OCI-LY1 (cell line): ENCODE data around the gene LAMTOR5.

Experiments used
- H2AFZ ChIP-seq: fragments of 200-600 bp; sonication (generic), shearing (Covaris generic); 2 replicates; pipeline ENCODE4 v1.6.0; 2014; ENCODE audit warnings: antibody characterized with exemption, mild to moderate bottlenecking, low read length
- H3F3A ChIP-seq: fragments of 200-600 bp; sonication (generic), shearing (Covaris generic); 2 replicates; pipeline ENCODE4 v1.6.0; 2014; ENCODE audit warnings: mild to moderate bottlenecking, antibody characterized with exemption, low read length, moderate library complexity; ENCODE audit not compliant: insufficient read depth
- H3K27ac ChIP-seq: fragments of 200-600 bp; sonication (generic); 2 replicates; pipeline ENCODE4 v1.5.1; 2014; ENCODE audit warnings: low read length, mixed run types, mild to moderate bottlenecking, low read depth; ENCODE audit not compliant: poor library complexity, severe bottlenecking
- H3K27me3 ChIP-seq: fragments of 200-600 bp; sonication (generic); 2 replicates; pipeline ENCODE4 v1.6.0; 2014; ENCODE audit warnings: antibody characterized with exemption, mild to moderate bottlenecking, low read length, moderate library complexity; ENCODE audit not compliant: insufficient read depth
- H3K36me3 ChIP-seq: fragments of 200-600 bp; sonication (generic); 2 replicates; pipeline ENCODE4 v1.6.1; 2014; ENCODE audit warnings: mild to moderate bottlenecking, antibody characterized with exemption, low read length, moderate library complexity, mixed read lengths; ENCODE audit not compliant: insufficient read depth
- H3K4me1 ChIP-seq: fragments of 200-600 bp; sonication (generic); 2 replicates; pipeline ENCODE4 v1.5.1; 2014; ENCODE audit warnings: mild to moderate bottlenecking, low read length, moderate library complexity; ENCODE audit not compliant: insufficient read depth, severe bottlenecking
- H3K4me2 ChIP-seq: fragments of 200-600 bp; sonication (generic), shearing (Covaris generic); 2 replicates; pipeline ENCODE4 v1.6.1; 2014; ENCODE audit warnings: low read length
- H3K4me3 ChIP-seq: fragments of 200-600 bp; sonication (generic); 2 replicates; pipeline ENCODE4 v1.5.1; 2014; ENCODE audit warnings: low read length, low read depth, mild to moderate bottlenecking, mixed read lengths; ENCODE audit not compliant: poor library complexity, severe bottlenecking
- H3K79me2 ChIP-seq: fragments of 200-600 bp; shearing (Covaris generic); 2 replicates; pipeline ENCODE4 v1.6.1; 2016; ENCODE audit warnings: mixed run types, low read length, mixed read lengths; ENCODE audit not compliant: insufficient read depth
- H3K9ac ChIP-seq: fragments of 200-600 bp; sonication (generic), shearing (Covaris generic); 2 replicates; pipeline ENCODE4 v1.6.1; 2014; ENCODE audit warnings: mild to moderate bottlenecking, low read length, mixed read lengths
- H3K9me2 ChIP-seq: fragments of 200-600 bp; sonication (generic), shearing (Covaris generic); 2 replicates; pipeline ENCODE4 v1.6.1; 2014; ENCODE audit warnings: low read depth, mild to moderate bottlenecking, low read length, mixed read lengths
- H3K9me3 ChIP-seq: fragments of 200-600 bp; shearing (Covaris generic); 2 replicates; pipeline ENCODE4 v1.6.1; 2014; ENCODE audit warnings: low read length, mixed read lengths
- H4K20me1 ChIP-seq: fragments of 200-600 bp; sonication (generic), shearing (Covaris generic); 2 replicates; pipeline ENCODE4 v1.6.0; 2016; ENCODE audit warnings: mild to moderate bottlenecking, low read length; ENCODE audit not compliant: insufficient read depth
- EZH2 ChIP-seq: fragments of 200-600 bp; sonication (generic), shearing (Covaris generic); IDR thresholded peaks from 2 replicates; pipeline ENCODE4 v1.8.0; 2017; ENCODE audit warnings: borderline replicate concordance, mixed run types, mild to moderate bottlenecking, antibody characterized with exemption, low read length, moderate library complexity, mixed read lengths
- TF ChIP-seq, protein P1 (sequence below): fragments of 200-600 bp; sonication (generic), shearing (Covaris generic); IDR thresholded peaks from 2 replicates; pipeline ENCODE4 v1.5.1; 2017; ENCODE audit warnings: mild to moderate bottlenecking, antibody characterized with exemption, low read length, moderate library complexity, mixed read lengths

LAMTOR5 gene

GRCh38 chr1:110412576-110412975 lies 5.1 kb upstream of the LAMTOR5 start:
- no peaks in the 10 kb centered on the region for H3K9me3 ChIP-seq
- H3K4me2 ChIP-seq: no peak overlapping the region
- H3K4me1 ChIP-seq: peaks cover 18% of the 10 kb centered on the region
- H3K9ac ChIP-seq: no peak overlapping the region
- no peaks in the 10 kb centered on the region for H3F3A ChIP-seq
- H3K9me2 ChIP-seq: no peaks in the 10 kb centered on the region
- H4K20me1 ChIP-seq: no peaks in the 10 kb centered on the region
- no peak for TF ChIP-seq EZH2
- TF ChIP-seq, protein P1, sequence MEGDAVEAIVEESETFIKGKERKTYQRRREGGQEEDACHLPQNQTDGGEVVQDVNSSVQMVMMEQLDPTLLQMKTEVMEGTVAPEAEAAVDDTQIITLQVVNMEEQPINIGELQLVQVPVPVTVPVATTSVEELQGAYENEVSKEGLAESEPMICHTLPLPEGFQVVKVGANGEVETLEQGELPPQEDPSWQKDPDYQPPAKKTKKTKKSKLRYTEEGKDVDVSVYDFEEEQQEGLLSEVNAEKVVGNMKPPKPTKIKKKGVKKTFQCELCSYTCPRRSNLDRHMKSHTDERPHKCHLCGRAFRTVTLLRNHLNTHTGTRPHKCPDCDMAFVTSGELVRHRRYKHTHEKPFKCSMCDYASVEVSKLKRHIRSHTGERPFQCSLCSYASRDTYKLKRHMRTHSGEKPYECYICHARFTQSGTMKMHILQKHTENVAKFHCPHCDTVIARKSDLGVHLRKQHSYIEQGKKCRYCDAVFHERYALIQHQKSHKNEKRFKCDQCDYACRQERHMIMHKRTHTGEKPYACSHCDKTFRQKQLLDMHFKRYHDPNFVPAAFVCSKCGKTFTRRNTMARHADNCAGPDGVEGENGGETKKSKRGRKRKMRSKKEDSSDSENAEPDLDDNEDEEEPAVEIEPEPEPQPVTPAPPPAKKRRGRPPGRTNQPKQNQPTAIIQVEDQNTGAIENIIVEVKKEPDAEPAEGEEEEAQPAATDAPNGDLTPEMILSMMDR: peak; percentile 92
- no peaks in the 10 kb centered on the region for H3K27me3 ChIP-seq
- H3K4me3 ChIP-seq: no peak overlapping the region
- no peak overlapping the region for H2AFZ ChIP-seq
- H3K36me3 ChIP-seq: no peaks in the 10 kb centered on the region
- no peak overlapping the region for H3K27ac ChIP-seq
- no peaks in the 10 kb centered on the region for H3K79me2 ChIP-seq

DNA sequence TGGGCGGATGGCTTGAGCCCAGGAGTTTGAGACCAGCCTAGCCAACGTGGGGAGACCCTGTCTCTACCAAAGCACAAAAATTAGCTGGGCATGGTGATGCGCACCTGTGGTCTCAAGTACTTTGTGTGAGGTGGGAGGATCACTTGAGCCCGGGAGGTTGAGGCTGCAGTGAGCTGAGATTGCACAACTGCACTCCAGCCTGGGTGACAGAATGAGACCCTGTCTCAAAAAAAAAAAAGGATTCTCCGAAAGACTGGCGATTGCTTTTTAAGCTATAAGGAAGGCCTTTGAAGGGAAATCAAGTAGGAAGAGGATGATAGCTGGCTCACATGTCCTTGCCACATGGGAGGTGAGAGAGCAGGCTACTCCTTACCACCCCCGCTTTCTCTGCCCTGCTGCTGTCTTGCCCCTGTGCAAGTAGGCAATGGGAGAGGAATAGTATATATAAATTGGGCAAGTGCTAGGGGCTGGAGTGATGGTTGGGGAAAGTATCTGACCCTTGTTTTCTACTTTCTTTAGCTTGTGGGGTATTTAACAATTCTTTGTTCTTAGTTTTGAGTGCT lies 3.8 kb upstream of the LAMTOR5 start:
- Histone ChIP-seq H2AFZ (no peak overlapping the region), H3K36me3 (no peaks in the 10 kb centered on the region), H3K9me2 (no peaks in the 10 kb centered on the region), H3K9ac (no peak overlapping the region), H3K79me2 (peaks cover 6% of the 10 kb centered on the region), H3K4me1 (peaks cover 24% of the 10 kb centered on the region), H3K9me3 (no peaks in the 10 kb centered on the region), H4K20me1 (no peaks in the 10 kb centered on the region), H3K27ac (no peak overlapping the region), H3K27me3 (no peaks in the 10 kb centered on the region), H3K4me2 (no peak overlapping the region), H3F3A (no peaks in the 10 kb centered on the region), H3K4me3 (no peak overlapping the region)
- TF ChIP-seq, protein P1: no peak
- TF ChIP-seq EZH2: no peak

GRCh38 chr1:110409316-110409715 lies 1.8 kb upstream of the LAMTOR5 start:
- Histone ChIP-seq H4K20me1 (no peaks in the 10 kb centered on the region), H2AFZ (no peak overlapping the region), H3K36me3 (peaks cover 10% of the 10 kb centered on the region; the same call in 1 of the 2 replicates), H3K27ac (no peak overlapping the region), H3F3A (no peaks in the 10 kb centered on the region), H3K9me2 (no peaks in the 10 kb centered on the region), H3K4me3 (no peak overlapping the region), H3K4me2 (no peak overlapping the region), H3K27me3 (no peaks in the 10 kb centered on the region), H3K79me2 (peaks cover 6% of the 10 kb centered on the region), H3K9me3 (no peaks in the 10 kb centered on the region), H3K4me1 (peaks cover 31% of the 10 kb centered on the region), H3K9ac (no peak overlapping the region)
- TF ChIP-seq, protein P1: no peak
- TF ChIP-seq EZH2: no peak
